Parathyroid adenoma (tissue), 2 donors: ENCODE results near the gene OR12D1.

Experiments
- H2AFZ ChIP-seq: fragments of 300-600 bp; sonication (generic); one replicate; pipeline ENCODE4 v1.7.0; 2017; ENCODE audit warnings: antibody characterized with exemption, mild to moderate bottlenecking
- H3K27ac ChIP-seq: fragments of 300-600 bp; sonication (generic); one replicate; pipeline ENCODE4 v1.7.0; 2017
- H3K27me3 ChIP-seq: fragments of 300-600 bp; sonication (generic); one replicate; pipeline ENCODE4 v1.7.0; 2017; ENCODE audit warnings: low read length; ENCODE audit not compliant: control insufficient read depth, insufficient read depth
- H3K36me3 ChIP-seq: fragments of 300-600 bp; sonication (generic); one replicate; pipeline ENCODE4 v1.7.0; 2017; ENCODE audit warnings: low read length; ENCODE audit not compliant: control insufficient read depth, insufficient read depth
- H3K4me1 ChIP-seq: fragments of 300-600 bp; sonication (generic); one replicate; pipeline ENCODE4 v1.7.0; 2017; ENCODE audit warnings: control low read depth
- H3K4me2 ChIP-seq: fragments of 300-600 bp; sonication (generic); one replicate; pipeline ENCODE4 v1.7.0; 2017; ENCODE audit warnings: low read length
- H3K4me3 ChIP-seq: fragments of 300-600 bp; sonication (generic); one replicate; pipeline ENCODE4 v1.7.0; 2017; ENCODE audit warnings: low read depth, low read length
- H3K79me2 ChIP-seq: fragments of 300-600 bp; sonication (generic); one replicate; pipeline ENCODE4 v1.7.0; 2017; ENCODE audit warnings: control low read depth
- H3K9ac ChIP-seq: fragments of 300-600 bp; sonication (generic); one replicate; pipeline ENCODE4 v1.7.0; 2017; ENCODE audit warnings: mild to moderate bottlenecking
- H3K9me3 ChIP-seq: fragments of 300-600 bp; sonication (generic); one replicate; pipeline ENCODE4 v1.7.0; 2017; ENCODE audit warnings: low read length; ENCODE audit not compliant: control insufficient read depth
- TF ChIP-seq, protein P1 (sequence below): fragments of 300-600 bp; sonication (generic); IDR thresholded peaks from one replicate; pipeline ENCODE4 v1.7.0; 2017; ENCODE audit warnings: antibody characterized with exemption, mild to moderate bottlenecking
- donor health status: primary hyperparathyroidism.

Gene OR12D1

DNA sequence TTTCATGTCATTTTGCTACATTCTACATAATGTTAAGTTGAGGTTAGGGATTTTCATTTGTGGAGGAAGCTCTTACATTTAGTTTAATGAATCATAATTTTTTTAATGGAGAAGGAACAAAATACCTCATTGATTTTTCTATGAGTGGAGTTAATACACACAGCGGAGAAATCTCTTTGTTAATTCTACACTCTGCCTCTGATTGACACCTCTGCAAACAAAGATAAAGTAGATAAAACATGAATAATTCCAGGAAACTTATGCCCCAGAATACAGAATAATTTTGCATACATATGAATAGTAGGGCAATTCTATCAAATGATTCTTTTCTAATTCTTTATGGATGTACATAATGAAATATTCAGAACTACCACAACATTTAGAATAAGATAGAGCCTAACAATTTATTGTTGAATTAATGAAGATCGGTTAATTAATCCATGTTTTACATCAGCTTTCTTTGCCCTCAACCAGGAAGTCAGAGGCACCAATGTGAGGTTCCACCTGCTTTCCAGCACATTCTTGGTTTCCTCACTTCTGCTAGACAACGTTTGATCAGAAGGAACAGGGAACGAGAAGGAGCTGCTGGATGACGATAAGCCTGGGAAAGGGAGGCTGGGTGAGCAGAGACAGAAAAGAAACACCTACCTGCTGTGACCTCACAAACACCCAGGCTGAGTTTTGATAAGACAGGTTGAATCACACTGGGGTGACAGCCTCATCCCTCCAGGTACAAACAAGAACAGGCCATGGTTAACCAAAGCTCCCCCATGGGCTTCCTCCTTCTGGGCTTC lies 46.5 kb downstream of the OR12D1 start:
- H3K36me3 ChIP-seq: no peaks in the 10 kb centered on the region
- TF ChIP-seq, protein P1, sequence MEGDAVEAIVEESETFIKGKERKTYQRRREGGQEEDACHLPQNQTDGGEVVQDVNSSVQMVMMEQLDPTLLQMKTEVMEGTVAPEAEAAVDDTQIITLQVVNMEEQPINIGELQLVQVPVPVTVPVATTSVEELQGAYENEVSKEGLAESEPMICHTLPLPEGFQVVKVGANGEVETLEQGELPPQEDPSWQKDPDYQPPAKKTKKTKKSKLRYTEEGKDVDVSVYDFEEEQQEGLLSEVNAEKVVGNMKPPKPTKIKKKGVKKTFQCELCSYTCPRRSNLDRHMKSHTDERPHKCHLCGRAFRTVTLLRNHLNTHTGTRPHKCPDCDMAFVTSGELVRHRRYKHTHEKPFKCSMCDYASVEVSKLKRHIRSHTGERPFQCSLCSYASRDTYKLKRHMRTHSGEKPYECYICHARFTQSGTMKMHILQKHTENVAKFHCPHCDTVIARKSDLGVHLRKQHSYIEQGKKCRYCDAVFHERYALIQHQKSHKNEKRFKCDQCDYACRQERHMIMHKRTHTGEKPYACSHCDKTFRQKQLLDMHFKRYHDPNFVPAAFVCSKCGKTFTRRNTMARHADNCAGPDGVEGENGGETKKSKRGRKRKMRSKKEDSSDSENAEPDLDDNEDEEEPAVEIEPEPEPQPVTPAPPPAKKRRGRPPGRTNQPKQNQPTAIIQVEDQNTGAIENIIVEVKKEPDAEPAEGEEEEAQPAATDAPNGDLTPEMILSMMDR: no peak

DNA sequence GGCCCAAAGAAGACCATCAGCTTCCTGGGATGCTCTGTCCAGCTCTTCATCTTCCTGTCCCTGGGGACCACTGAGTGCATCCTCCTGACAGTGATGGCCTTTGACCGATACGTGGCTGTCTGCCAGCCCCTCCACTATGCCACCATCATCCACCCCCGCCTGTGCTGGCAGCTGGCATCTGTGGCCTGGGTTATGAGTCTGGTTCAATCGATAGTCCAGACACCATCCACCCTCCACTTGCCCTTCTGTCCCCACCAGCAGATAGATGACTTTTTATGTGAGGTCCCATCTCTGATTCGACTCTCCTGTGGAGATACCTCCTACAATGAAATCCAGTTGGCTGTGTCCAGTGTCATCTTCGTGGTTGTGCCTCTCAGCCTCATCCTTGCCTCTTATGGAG lies 47.3 kb downstream of the OR12D1 start:
- Histone ChIP-seq H3K9me3 (no peaks in the 10 kb centered on the region), H3K79me2 (no peaks in the 10 kb centered on the region), H3K36me3 (no peaks in the 10 kb centered on the region), H2AFZ (no peak overlapping the region), H3K4me1 (no peaks in the 10 kb centered on the region), H3K27ac (no peak overlapping the region), H3K9ac (no peak overlapping the region), H3K4me2 (no peak overlapping the region), H3K4me3 (no peak overlapping the region), H3K27me3 (no peaks in the 10 kb centered on the region)
- TF ChIP-seq, protein P1: no peak

More for the DNA sequence above, 46.5 kb downstream of the OR12D1 start:
- Histone ChIP-seq H3K4me1 (no peaks in the 10 kb centered on the region), H3K79me2 (no peaks in the 10 kb centered on the region), H3K27me3 (no peaks in the 10 kb centered on the region), H2AFZ (no peak overlapping the region), H3K9me3 (no peaks in the 10 kb centered on the region), H3K9ac (no peak overlapping the region), H3K4me2 (no peak overlapping the region), H3K4me3 (no peak overlapping the region), H3K27ac (no peak overlapping the region)

DNA sequence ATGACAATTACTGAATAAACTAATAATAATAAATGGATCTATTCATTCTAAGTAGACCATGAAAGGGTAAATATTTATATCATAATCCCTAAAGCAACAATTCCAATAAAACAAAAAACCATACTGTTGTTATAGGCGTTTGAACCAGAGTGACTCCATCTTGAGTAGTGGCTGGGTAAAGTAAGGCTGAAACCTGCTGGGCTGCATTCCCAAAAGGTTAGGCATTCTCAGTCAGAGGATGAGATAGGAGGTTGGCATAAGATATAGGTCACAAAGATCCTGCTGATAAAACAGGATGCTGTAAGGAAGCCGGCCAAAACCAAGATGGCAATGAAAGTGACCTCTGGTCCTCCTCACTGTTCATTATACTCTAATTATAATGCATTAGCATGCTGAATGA lies 50.6 kb downstream of the OR12D1 start:
- no peaks in the 10 kb centered on the region for H3K27me3 ChIP-seq
- H3K27ac ChIP-seq: no peak overlapping the region
- no peaks in the 10 kb centered on the region for H3K4me1 ChIP-seq
- no peaks in the 10 kb centered on the region for H3K79me2 ChIP-seq
- no peaks in the 10 kb centered on the region for H3K36me3 ChIP-seq
- no peak overlapping the region for H3K9ac ChIP-seq
- TF ChIP-seq, protein P1: no peak
- no peak overlapping the region for H2AFZ ChIP-seq
- no peak overlapping the region for H3K4me3 ChIP-seq
- H3K4me2 ChIP-seq: no peak overlapping the region
- H3K9me3 ChIP-seq: no peaks in the 10 kb centered on the region

DNA sequence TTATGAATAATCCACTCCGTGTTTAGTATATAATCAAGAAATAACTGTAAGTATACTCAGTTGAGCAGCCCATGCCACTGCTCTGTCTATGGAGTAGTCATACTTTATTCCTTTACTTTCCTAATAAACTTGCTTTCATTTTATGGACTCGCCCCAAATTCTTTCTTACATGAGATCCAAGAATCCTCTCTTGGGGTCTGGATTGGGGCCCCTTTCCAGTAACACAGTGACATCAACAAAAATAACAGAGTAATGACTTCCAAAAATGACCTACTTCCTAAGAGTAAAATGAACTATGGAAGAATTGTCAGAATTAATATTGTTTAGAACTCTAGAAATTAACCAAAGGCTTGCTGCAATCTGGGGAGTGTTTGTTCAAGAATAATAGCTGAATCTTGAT lies 51.1 kb downstream of the OR12D1 start:
- no peak overlapping the region for H3K9ac ChIP-seq
- H3K27me3 ChIP-seq: no peaks in the 10 kb centered on the region
- H3K9me3 ChIP-seq: no peaks in the 10 kb centered on the region
- H2AFZ ChIP-seq: no peak overlapping the region
- no peak overlapping the region for H3K27ac ChIP-seq
- H3K4me3 ChIP-seq: no peak overlapping the region
- no peaks in the 10 kb centered on the region for H3K36me3 ChIP-seq
- H3K4me1 ChIP-seq: no peaks in the 10 kb centered on the region
- H3K79me2 ChIP-seq: no peaks in the 10 kb centered on the region
- TF ChIP-seq, protein P1: no peak
- H3K4me2 ChIP-seq: no peak overlapping the region

DNA sequence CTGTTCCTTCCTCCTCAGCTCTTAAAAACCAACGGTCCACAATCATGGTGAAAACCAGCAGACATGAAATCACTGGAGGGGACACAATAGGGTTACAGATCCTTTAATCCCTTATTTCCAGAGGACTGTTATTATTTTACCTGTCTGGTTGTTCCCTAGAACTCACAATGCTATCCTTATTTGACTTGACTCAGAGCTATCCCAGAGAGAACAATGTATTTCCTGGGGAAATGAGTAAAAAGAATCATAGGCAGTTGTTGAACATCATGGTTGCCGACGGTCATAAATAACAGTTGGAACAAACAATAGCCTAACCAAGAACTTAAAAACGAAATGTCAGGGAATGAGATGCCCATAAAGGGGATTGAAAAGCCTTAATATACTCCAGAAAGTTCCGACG lies 51.5 kb downstream of the OR12D1 start:
- Histone ChIP-seq H3K9ac (no peak overlapping the region), H3K27ac (no peak overlapping the region), H3K36me3 (no peaks in the 10 kb centered on the region), H3K4me3 (no peak overlapping the region), H3K4me2 (no peak overlapping the region), H3K4me1 (no peaks in the 10 kb centered on the region), H3K9me3 (no peaks in the 10 kb centered on the region), H3K79me2 (no peaks in the 10 kb centered on the region), H3K27me3 (no peaks in the 10 kb centered on the region), H2AFZ (no peak overlapping the region)
- TF ChIP-seq, protein P1: no peak
